GM23338 (cell line): ENCODE measurements around the gene NVL. TPM values are rescaled to one million over a fixed set of nuclear protein-coding genes. Genes with fewer than 3 reads are reported as not detected.

Source experiments
- ATAC-seq: fragments of 200-7000 bp; cut with Tn5 transposase; 3 replicates; pipeline ENCODE4 v1.9.1; 2020
- DNase-seq: peaks from one replicate; pipeline ENCODE4 v3.0.0-alpha.2; 2015; ENCODE audit warnings: low spot score
- H2AFZ ChIP-seq: fragments of 200-600 bp; sonication (generic); 2 replicates; pipeline ENCODE4 v1.8.0; 2016; ENCODE audit warnings: antibody characterized with exemption, mild to moderate bottlenecking, moderate library complexity
- H3F3A ChIP-seq: fragments of 200-600 bp; sonication (generic); replicated peaks from 2 replicates; pipeline ENCODE4 v1.8.0; 2017; ENCODE audit warnings: antibody characterized with exemption, mixed run types, low read depth
- H3K27ac ChIP-seq: fragments of 200-600 bp; sonication (generic); 2 replicates; pipeline ENCODE4 v1.6.1; 2016; ENCODE audit warnings: low read depth
- H3K27me3 ChIP-seq: fragments of 200-600 bp; sonication (generic); 2 replicates; pipeline ENCODE4 v1.8.0; 2016; ENCODE audit warnings: mild to moderate bottlenecking, mixed run types, moderate library complexity; ENCODE audit not compliant: insufficient read depth
- H3K36me3 ChIP-seq: fragments of 200-600 bp; sonication (generic); 2 replicates; pipeline ENCODE4 v1.8.0; 2016; ENCODE audit warnings: mild to moderate bottlenecking; ENCODE audit not compliant: insufficient read depth
- H3K4me1 ChIP-seq: fragments of 200-600 bp; sonication (generic); 2 replicates; pipeline ENCODE4 v1.8.0; 2016; ENCODE audit warnings: mild to moderate bottlenecking, moderate library complexity; ENCODE audit not compliant: insufficient read depth
- H3K4me2 ChIP-seq: fragments of 200-600 bp; sonication (generic); 2 replicates; pipeline ENCODE4 v1.7.1; 2017; ENCODE audit warnings: mixed run types
- H3K4me3 ChIP-seq: fragments of 200-600 bp; sonication (generic); 2 replicates; pipeline ENCODE4 v1.6.1; 2016; ENCODE audit warnings: mixed run types
- H3K79me2 ChIP-seq: fragments of 200-600 bp; sonication (generic); replicated peaks from 2 replicates; pipeline ENCODE4 v1.8.0; 2017; ENCODE audit warnings: mild to moderate bottlenecking; ENCODE audit not compliant: insufficient read depth
- H3K9me2 ChIP-seq: fragments of 200-600 bp; sonication (generic); 2 replicates; pipeline ENCODE4 v1.8.0; 2017; ENCODE audit not compliant: insufficient read depth
- H4K20me1 ChIP-seq: fragments of 200-600 bp; sonication (generic); replicated peaks from 2 replicates; pipeline ENCODE4 v1.8.0; 2017; ENCODE audit warnings: mild to moderate bottlenecking; ENCODE audit not compliant: insufficient read depth
- H3K27ac Mint-ChIP-seq: 2 replicates; pipeline ENCODE4 v1.8.0; 2020; ENCODE audit warnings: inconsistent platforms, mild to moderate bottlenecking, moderate library complexity, mixed read lengths
- H3K27me3 Mint-ChIP-seq: 3 replicates; pipeline ENCODE4 v1.8.0; 2022; ENCODE audit warnings: low read depth, mild to moderate bottlenecking, moderate library complexity, mixed read lengths, inconsistent platforms; ENCODE audit not compliant: insufficient read depth, poor library complexity
- H3K36me3 Mint-ChIP-seq: 3 replicates; pipeline ENCODE4 v1.8.0; 2021; ENCODE audit warnings: low read depth, mild to moderate bottlenecking, inconsistent platforms, moderate library complexity, mixed read lengths
- H3K4me1 Mint-ChIP-seq: 3 replicates; pipeline ENCODE4 v1.8.0; 2020; ENCODE audit warnings: mild to moderate bottlenecking, inconsistent platforms, mixed read lengths
- H3K4me3 Mint-ChIP-seq: 3 replicates; pipeline ENCODE4 v1.8.0; 2021; ENCODE audit warnings: moderate library complexity, mild to moderate bottlenecking, inconsistent platforms, mixed read lengths
- H3K9me3 Mint-ChIP-seq: 3 replicates; pipeline ENCODE4 v1.8.0; 2020; ENCODE audit warnings: moderate library complexity, mild to moderate bottlenecking, inconsistent platforms, mixed read lengths
- CREB1 ChIP-seq: fragments of 250-450 bp; sonication (Bioruptor Pico); IDR thresholded peaks from 2 replicates; pipeline ENCODE4 v1.5.0; 2020; ENCODE audit warnings: low read depth, mild to moderate bottlenecking, moderate library complexity
- NANOG ChIP-seq: IDR thresholded peaks from 2 replicates; pipeline ENCODE4 v1.6.1; 2016; ENCODE audit warnings: antibody characterized with exemption, borderline replicate concordance
- POLR2AphosphoS5 ChIP-seq: IDR thresholded peaks from 2 replicates; pipeline ENCODE4 v1.6.1; 2016; ENCODE audit warnings: antibody characterized with exemption, low read depth
- STAT1 ChIP-seq: IDR thresholded peaks from one replicate; pipeline ENCODE4 v1.6.1; 2016; ENCODE audit warnings: antibody characterized with exemption; ENCODE audit not compliant: unreplicated experiment
- ZNF331 ChIP-seq: fragments of 250-450 bp; sonication (Bioruptor Pico); IDR thresholded peaks from 2 replicates; pipeline ENCODE4 v1.5.0; 2020; ENCODE audit warnings: low read depth, mild to moderate bottlenecking, moderate library complexity
- polyA plus RNA-seq: library from polyadenylated mRNA; unstranded; fragments of >200 nt; fragmentation: Nextera tagmentation; extraction: Ambion mirVana; gene quantifications from 2 replicates; pipeline ENCODE4 v1.2.1, GENCODE V29; 2016
- total RNA-seq: library from RNA; depleted of rRNA; stranded (reverse); fragments of >200 nt; shearing (Covaris generic); gene quantifications from 2 replicates; pipeline ENCODE4 v1.2.3, GENCODE V29; 2014
- TF ChIP-seq, protein P1 (sequence below): fragments of 250-450 bp; sonication (Bioruptor Pico); IDR thresholded peaks from 2 replicates; pipeline ENCODE4 v1.5.0; 2020; ENCODE audit warnings: mild to moderate bottlenecking, moderate library complexity
- TF ChIP-seq, protein P2 (sequence below), 2 experiments: fragments of 200-600 bp in 1 of 2; sonication (generic) in 1 of 2; conservative IDR thresholded peaks; 2 replicates each; pipeline versions ENCODE4 v1.5.1 to v1.6.1; 2016 to 2017; ENCODE audit warnings: antibody characterized with exemption in 2 of 2, low read depth in 2 of 2, mild to moderate bottlenecking in 2 of 2, moderate library complexity in 1 of 2
- TF ChIP-seq, protein P3 (sequence below): IDR thresholded peaks from one replicate; pipeline ENCODE4 v1.6.1; 2018; ENCODE audit warnings: antibody characterized with exemption; ENCODE audit not compliant: unreplicated experiment

NVL gene
- total and polyA plus RNA-seq, 2 experiments from 2014 or later: 44.4 to 71.7 TPM

DNA sequence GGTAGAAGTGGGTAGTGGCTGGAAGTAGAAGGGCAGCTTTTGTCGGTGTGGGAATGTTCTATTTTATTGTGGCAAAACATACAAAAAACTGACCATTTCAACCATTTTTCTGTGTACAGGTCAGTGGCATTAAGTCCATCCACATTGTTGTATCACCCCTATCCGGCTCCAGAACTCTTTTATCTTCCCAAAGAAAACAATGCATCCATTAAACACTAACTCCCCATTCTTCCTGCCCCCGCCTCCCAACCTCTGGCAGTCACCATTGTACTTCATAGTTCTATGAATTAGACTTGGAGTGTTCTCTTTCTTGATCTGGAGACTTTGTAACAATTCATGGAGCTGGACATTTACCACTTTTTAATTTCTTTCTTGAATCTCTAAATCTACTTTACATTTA is 91.2 kb downstream of the NVL start:
- Histone ChIP-seq H2AFZ (no peak overlapping the region), H3K9me2 (no peaks in the 10 kb centered on the region), H3K4me2 (0 out of 2 replicates have a peak overlapping the region, but pooled peaks have one; percentile 16), H3K27me3 (no peaks in the 10 kb centered on the region), H3K36me3 (no peaks in the 10 kb centered on the region), H3K79me2 (no peaks in the 10 kb centered on the region), H4K20me1 (no peaks in the 10 kb centered on the region), H3K4me1 (peaks cover 40% of the 10 kb centered on the region), H3F3A (peaks cover 9% of the 10 kb centered on the region; the same call in 1 of the 2 replicates), H3K4me3 (no peak overlapping the region), H3K27ac (no peak overlapping the region)
- DNase-seq (no peak), ATAC-seq (no peak)
- TF ChIP-seq, protein P1, sequence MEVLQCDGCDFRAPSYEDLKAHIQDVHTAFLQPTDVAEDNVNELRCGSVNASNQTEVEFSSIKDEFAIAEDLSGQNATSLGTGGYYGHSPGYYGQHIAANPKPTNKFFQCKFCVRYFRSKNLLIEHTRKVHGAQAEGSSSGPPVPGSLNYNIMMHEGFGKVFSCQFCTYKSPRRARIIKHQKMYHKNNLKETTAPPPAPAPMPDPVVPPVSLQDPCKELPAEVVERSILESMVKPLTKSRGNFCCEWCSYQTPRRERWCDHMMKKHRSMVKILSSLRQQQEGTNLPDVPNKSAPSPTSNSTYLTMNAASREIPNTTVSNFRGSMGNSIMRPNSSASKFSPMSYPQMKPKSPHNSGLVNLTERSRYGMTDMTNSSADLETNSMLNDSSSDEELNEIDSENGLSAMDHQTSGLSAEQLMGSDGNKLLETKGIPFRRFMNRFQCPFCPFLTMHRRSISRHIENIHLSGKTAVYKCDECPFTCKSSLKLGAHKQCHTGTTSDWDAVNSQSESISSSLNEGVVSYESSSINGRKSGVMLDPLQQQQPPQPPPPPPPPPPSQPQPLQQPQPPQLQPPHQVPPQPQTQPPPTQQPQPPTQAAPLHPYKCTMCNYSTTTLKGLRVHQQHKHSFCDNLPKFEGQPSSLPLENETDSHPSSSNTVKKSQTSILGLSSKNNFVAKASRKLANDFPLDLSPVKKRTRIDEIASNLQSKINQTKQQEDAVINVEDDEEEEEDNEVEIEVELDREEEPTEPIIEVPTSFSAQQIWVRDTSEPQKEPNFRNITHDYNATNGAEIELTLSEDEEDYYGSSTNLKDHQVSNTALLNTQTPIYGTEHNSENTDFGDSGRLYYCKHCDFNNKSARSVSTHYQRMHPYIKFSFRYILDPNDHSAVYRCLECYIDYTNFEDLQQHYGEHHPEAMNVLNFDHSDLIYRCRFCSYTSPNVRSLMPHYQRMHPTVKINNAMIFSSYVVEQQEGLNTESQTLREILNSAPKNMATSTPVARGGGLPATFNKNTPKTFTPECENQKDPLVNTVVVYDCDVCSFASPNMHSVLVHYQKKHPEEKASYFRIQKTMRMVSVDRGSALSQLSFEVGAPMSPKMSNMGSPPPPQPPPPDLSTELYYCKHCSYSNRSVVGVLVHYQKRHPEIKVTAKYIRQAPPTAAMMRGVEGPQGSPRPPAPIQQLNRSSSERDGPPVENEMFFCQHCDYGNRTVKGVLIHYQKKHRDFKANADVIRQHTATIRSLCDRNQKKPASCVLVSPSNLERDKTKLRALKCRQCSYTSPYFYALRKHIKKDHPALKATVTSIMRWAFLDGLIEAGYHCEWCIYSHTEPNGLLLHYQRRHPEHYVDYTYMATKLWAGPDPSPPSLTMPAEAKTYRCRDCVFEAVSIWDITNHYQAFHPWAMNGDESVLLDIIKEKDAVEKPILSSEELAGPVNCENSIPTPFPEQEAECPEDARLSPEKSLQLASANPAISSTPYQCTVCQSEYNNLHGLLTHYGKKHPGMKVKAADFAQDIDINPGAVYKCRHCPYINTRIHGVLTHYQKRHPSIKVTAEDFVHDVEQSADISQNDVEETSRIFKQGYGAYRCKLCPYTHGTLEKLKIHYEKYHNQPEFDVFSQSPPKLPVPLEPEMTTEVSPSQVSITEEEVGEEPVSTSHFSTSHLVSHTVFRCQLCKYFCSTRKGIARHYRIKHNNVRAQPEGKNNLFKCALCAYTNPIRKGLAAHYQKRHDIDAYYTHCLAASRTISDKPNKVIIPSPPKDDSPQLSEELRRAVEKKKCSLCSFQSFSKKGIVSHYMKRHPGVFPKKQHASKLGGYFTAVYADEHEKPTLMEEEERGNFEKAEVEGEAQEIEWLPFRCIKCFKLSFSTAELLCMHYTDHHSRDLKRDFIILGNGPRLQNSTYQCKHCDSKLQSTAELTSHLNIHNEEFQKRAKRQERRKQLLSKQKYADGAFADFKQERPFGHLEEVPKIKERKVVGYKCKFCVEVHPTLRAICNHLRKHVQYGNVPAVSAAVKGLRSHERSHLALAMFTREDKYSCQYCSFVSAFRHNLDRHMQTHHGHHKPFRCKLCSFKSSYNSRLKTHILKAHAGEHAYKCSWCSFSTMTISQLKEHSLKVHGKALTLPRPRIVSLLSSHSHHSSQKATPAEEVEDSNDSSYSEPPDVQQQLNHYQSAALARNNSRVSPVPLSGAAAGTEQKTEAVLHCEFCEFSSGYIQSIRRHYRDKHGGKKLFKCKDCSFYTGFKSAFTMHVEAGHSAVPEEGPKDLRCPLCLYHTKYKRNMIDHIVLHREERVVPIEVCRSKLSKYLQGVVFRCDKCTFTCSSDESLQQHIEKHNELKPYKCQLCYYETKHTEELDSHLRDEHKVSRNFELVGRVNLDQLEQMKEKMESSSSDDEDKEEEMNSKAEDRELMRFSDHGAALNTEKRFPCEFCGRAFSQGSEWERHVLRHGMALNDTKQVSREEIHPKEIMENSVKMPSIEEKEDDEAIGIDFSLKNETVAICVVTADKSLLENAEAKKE (CRISPR knock-in tag): no peak
- TF ChIP-seq STAT1 (no peak), CREB1 (CRISPR knock-in tag) (no peak), POLR2AphosphoS5 (no peak), ZNF331 (no peak), NANOG (no peak)
- TF ChIP-seq, protein P2, sequence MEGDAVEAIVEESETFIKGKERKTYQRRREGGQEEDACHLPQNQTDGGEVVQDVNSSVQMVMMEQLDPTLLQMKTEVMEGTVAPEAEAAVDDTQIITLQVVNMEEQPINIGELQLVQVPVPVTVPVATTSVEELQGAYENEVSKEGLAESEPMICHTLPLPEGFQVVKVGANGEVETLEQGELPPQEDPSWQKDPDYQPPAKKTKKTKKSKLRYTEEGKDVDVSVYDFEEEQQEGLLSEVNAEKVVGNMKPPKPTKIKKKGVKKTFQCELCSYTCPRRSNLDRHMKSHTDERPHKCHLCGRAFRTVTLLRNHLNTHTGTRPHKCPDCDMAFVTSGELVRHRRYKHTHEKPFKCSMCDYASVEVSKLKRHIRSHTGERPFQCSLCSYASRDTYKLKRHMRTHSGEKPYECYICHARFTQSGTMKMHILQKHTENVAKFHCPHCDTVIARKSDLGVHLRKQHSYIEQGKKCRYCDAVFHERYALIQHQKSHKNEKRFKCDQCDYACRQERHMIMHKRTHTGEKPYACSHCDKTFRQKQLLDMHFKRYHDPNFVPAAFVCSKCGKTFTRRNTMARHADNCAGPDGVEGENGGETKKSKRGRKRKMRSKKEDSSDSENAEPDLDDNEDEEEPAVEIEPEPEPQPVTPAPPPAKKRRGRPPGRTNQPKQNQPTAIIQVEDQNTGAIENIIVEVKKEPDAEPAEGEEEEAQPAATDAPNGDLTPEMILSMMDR (conservative IDR thresholded peaks at IDR 0.05; ENCODE audit: low read depth in 2 of 2): no peak
- TF ChIP-seq, protein P3, sequence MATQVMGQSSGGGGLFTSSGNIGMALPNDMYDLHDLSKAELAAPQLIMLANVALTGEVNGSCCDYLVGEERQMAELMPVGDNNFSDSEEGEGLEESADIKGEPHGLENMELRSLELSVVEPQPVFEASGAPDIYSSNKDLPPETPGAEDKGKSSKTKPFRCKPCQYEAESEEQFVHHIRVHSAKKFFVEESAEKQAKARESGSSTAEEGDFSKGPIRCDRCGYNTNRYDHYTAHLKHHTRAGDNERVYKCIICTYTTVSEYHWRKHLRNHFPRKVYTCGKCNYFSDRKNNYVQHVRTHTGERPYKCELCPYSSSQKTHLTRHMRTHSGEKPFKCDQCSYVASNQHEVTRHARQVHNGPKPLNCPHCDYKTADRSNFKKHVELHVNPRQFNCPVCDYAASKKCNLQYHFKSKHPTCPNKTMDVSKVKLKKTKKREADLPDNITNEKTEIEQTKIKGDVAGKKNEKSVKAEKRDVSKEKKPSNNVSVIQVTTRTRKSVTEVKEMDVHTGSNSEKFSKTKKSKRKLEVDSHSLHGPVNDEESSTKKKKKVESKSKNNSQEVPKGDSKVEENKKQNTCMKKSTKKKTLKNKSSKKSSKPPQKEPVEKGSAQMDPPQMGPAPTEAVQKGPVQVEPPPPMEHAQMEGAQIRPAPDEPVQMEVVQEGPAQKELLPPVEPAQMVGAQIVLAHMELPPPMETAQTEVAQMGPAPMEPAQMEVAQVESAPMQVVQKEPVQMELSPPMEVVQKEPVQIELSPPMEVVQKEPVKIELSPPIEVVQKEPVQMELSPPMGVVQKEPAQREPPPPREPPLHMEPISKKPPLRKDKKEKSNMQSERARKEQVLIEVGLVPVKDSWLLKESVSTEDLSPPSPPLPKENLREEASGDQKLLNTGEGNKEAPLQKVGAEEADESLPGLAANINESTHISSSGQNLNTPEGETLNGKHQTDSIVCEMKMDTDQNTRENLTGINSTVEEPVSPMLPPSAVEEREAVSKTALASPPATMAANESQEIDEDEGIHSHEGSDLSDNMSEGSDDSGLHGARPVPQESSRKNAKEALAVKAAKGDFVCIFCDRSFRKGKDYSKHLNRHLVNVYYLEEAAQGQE: no peak
- Mint-ChIP-seq H3K36me3 (peaks cover 25% of the 10 kb centered on the region), H3K4me3 (no peak overlapping the region), H3K4me1 (peaks cover 40% of the 10 kb centered on the region), H3K9me3 (no peaks in the 10 kb centered on the region), H3K27ac (no peak overlapping the region), H3K27me3 (peaks cover 2% of the 10 kb centered on the region)
